ENCODE measurements around the gene NEK7. TPM values are rescaled to one million over a fixed set of nuclear protein-coding genes. Genes with fewer than 3 reads are reported as not detected.
A peak's percentile ranks its signal among the peaks of the same experiment; 100 is the strongest.

The NEK7 gene
- total and polyA plus RNA-seq, 4 experiments from 2014 or later: 53.5 to 63.8 (median 57.2) TPM

DNA sequence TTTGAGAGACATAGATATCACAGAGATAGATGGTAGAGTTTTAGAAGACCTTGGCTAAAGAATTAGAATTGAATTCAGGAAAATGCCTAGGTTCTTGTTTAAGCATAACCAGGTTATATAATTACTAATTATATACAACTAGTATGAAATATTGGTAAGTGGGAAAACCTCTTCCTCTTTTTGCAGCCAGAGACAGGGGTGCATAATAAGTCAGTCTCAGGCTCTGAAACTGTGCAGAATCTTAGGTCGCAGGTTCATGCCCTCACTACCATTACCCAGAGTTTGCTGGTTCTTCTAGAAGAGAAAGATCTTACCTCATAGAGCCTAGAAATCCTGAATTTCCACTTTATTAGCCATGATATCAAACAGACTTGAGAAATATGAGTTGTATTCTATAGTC is 183.3 kb downstream of the NEK7 start:
- H3K4me3 ChIP-seq (ENCODE audit: low read length in 2 of 2): no peak overlapping the region
- H3K4me1 Mint-ChIP-seq: no peaks in the 10 kb centered on the region
- ChIA-PET POLR2A (ENCODE audit: partially characterized antibody) (no interaction called here), CTCF (ENCODE audit: partially characterized antibody) (no interaction called here)
- H3K4me3 Mint-ChIP-seq: no peak overlapping the region
- H3K36me3 Mint-ChIP-seq: no peaks in the 10 kb centered on the region
- DNase-seq: no peak
- no peaks in the 10 kb centered on the region for H3K36me3 ChIP-seq (ENCODE audit: insufficient read depth, low read length)
- peaks cover 0 to 4% (median under 1%) of the 10 kb centered on the region in 8 donors for H3K9me3 Mint-ChIP-seq
- no peak overlapping the region for H3K27ac ChIP-seq (ENCODE audit: low read depth, low read length)
- intact Hi-C loops (cut with micrococcal nuclease): no loop called here
- H3K9me3 ChIP-seq (ENCODE audit: control insufficient read depth in 1 of 2, low read length in 2 of 2): no peaks in the 10 kb centered on the region
- H3K4me1 ChIP-seq (ENCODE audit: insufficient read depth, low read length): no peaks in the 10 kb centered on the region
- H3K27ac Mint-ChIP-seq: no peak overlapping the region
- no peaks in the 10 kb centered on the region for H3K27me3 ChIP-seq (ENCODE audit: insufficient read depth, low read length)
- H3K27me3 Mint-ChIP-seq: peaks cover 4% of the 10 kb centered on the region in 2 donors

DNA sequence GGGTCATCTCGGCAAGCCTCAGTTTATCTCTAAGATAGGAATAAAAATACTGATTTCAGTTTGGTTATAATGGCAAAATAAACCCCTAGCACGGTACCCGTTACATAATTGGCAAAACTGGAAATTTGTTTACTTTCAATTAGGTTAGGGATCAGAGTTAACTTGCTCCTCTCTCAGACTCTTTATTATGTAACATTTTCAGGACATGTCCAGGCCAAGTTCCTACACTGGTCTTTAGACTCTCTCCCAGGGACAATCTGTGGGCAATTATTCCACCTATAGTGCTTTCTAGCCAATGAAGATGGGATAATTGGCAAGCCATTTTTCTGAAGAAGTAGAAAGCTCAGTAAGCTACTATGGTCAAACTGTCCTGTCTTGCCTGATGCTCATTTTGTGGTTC is 189.4 kb downstream of the NEK7 start:
- Mint-ChIP-seq H3K27ac (no peak overlapping the region), H3K4me1 (no peaks in the 10 kb centered on the region), H3K9me3 (peaks cover 0 to 2% (median 0%) of the 10 kb centered on the region in 8 donors), H3K27me3 (peaks cover 2 to 3% of the 10 kb centered on the region in 2 donors), H3K36me3 (no peaks in the 10 kb centered on the region), H3K4me3 (no peak overlapping the region)
- ChIA-PET POLR2A (ENCODE audit: partially characterized antibody) (no interaction called here), CTCF (ENCODE audit: partially characterized antibody) (interaction anchor here (1.6 to 2.4 kb wide), 2 partner anchors 12 to 19 kb away, joined by 6 read pairs; no protein-coding TSS in a partner anchor)
- Histone ChIP-seq H3K36me3 (ENCODE audit: insufficient read depth, low read length) (no peaks in the 10 kb centered on the region), H3K9me3 (ENCODE audit: control insufficient read depth in 1 of 2, low read length in 2 of 2) (no peaks in the 10 kb centered on the region), H3K4me1 (ENCODE audit: insufficient read depth, low read length) (no peaks in the 10 kb centered on the region), H3K27ac (ENCODE audit: low read depth, low read length) (no peak overlapping the region), H3K4me3 (ENCODE audit: low read length in 2 of 2) (no peak overlapping the region), H3K27me3 (ENCODE audit: insufficient read depth, low read length) (no peaks in the 10 kb centered on the region)
- intact Hi-C loops (cut with micrococcal nuclease): no loop called here
- no peak for DNase-seq

DNA sequence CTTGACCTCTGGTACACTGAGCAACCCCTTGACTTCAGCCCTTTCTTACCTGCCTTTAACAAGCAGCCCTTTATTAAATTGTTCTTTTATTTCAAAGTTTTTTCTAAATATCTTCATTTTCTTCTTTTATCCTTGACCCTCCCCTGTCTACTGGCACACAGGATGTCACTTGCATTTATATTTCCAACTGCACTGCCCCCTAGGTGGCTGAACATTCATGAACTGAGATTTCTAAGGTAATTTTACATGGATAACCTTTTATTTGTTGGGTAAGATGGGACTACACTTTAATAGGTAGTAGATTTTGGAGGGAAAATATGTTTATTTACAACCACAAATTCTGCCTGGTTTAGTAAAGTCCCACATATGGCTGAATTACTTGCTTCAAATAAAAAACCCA is 193.7 kb downstream of the NEK7 start:
- no peak overlapping the region for H3K4me3 ChIP-seq (ENCODE audit: low read length in 2 of 2)
- no peak overlapping the region for H3K27ac ChIP-seq (ENCODE audit: low read depth, low read length)
- no peaks in the 10 kb centered on the region for H3K9me3 ChIP-seq (ENCODE audit: control insufficient read depth in 1 of 2, low read length in 2 of 2)
- ChIA-PET CTCF (ENCODE audit: partially characterized antibody) (no interaction called here), POLR2A (ENCODE audit: partially characterized antibody) (no interaction called here)
- no peaks in the 10 kb centered on the region for H3K4me1 ChIP-seq (ENCODE audit: insufficient read depth, low read length)
- Mint-ChIP-seq H3K36me3 (no peaks in the 10 kb centered on the region), H3K27me3 (peaks cover 0 to 4% of the 10 kb centered on the region in 2 donors), H3K9me3 (peaks cover 0 to 2% (median 0%) of the 10 kb centered on the region in 8 donors), H3K27ac (no peak overlapping the region), H3K4me1 (no peaks in the 10 kb centered on the region), H3K4me3 (no peak overlapping the region)
- intact Hi-C loops (cut with micrococcal nuclease): no loop called here
- no peaks in the 10 kb centered on the region for H3K36me3 ChIP-seq (ENCODE audit: insufficient read depth, low read length)
- DNase-seq: no peak
- H3K27me3 ChIP-seq (ENCODE audit: insufficient read depth, low read length): no peaks in the 10 kb centered on the region

DNA sequence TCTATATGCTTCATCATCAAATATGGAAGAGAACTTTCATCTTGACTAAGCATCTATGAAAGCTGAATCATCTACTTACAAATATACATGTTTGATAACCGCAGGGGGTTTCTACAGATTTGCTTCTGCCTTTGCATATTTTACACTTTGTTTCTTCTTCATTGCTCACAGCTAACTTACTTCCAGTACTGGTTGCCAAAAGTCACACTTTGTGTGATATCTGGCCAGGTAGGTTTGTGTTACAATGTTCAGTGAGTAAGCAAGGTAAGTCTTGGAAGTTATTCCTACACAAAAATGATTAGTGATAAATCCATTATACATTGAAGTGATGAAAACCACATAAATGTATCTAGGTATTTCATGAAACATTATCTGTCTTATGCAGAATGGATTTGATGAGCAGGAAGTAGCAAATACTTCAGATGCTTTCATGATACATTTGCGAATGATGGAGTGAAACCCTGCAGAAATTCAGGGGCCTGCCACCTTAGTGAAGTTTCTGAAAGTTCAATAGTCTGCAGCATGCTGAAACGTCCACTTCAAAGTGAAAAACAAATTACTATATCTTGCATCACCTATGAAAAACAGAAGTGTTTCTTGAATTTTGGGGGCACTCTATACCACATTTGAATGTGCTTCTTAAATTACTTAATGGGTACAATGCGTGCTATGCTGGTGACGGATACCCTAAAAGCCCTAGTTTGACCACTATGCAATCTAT is 196.3 kb downstream of the NEK7 start:
- Mint-ChIP-seq H3K9me3 (peaks cover 0 to 2% (median 0%) of the 10 kb centered on the region in 8 donors), H3K4me1 (no peaks in the 10 kb centered on the region), H3K27me3 (peaks cover 0 to 4% of the 10 kb centered on the region in 2 donors), H3K4me3 (no peak overlapping the region), H3K27ac (no peak overlapping the region), H3K36me3 (no peaks in the 10 kb centered on the region)
- DNase-seq: no peak
- no peaks in the 10 kb centered on the region for H3K27me3 ChIP-seq (ENCODE audit: insufficient read depth, low read length)
- H3K4me3 ChIP-seq (ENCODE audit: low read length in 2 of 2): no peak overlapping the region
- no peaks in the 10 kb centered on the region for H3K36me3 ChIP-seq (ENCODE audit: insufficient read depth, low read length)
- H3K4me1 ChIP-seq (ENCODE audit: insufficient read depth, low read length): no peaks in the 10 kb centered on the region
- intact Hi-C loops (cut with micrococcal nuclease): no loop called here
- ChIA-PET POLR2A (ENCODE audit: partially characterized antibody) (no interaction called here), CTCF (ENCODE audit: partially characterized antibody) (no interaction called here)
- no peak overlapping the region for H3K27ac ChIP-seq (ENCODE audit: low read depth, low read length)
- H3K9me3 ChIP-seq (ENCODE audit: control insufficient read depth in 1 of 2, low read length in 2 of 2): no peaks in the 10 kb centered on the region

DNA sequence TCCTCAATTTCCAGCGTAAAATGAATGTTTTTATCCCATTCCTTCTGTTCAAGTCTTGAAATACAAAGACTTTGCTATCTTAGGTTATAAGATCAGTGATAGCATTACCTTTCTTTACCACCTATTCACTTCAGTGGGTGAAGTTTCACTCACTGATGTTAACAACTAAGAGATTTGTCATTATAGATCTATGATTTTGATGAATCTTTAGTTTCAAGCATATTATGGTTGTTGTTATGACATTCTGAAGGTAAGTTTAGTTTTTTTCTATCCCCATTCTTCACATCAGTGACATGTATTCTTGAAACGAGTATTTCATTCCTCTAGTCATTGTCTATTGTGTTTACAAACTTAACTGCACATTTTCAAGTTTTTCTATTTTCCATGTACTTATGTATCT is 201.1 kb downstream of the NEK7 start:
- no peaks in the 10 kb centered on the region for H3K4me1 ChIP-seq (ENCODE audit: insufficient read depth, low read length)
- POLR2A ChIA-PET (ENCODE audit: partially characterized antibody): no interaction called here
- intact Hi-C loops (cut with micrococcal nuclease): loop anchor here (5.0 kb wide), 2 partner anchors 436 to 831 kb away; no protein-coding TSS in a partner anchor
- CTCF ChIA-PET (ENCODE audit: partially characterized antibody): interaction anchor here (1.0 to 2.3 kb wide), 5 partner anchors 9 to 488 kb away, joined by 3 to 8 read pairs (median 6); no protein-coding TSS in a partner anchor
- H3K9me3 ChIP-seq (ENCODE audit: control insufficient read depth in 1 of 2, low read length in 2 of 2): no peaks in the 10 kb centered on the region
- Mint-ChIP-seq H3K4me3 (no peak overlapping the region), H3K9me3 (no peaks in the 10 kb centered on the region), H3K4me1 (no peaks in the 10 kb centered on the region), H3K27ac (no peak overlapping the region), H3K36me3 (no peaks in the 10 kb centered on the region), H3K27me3 (peaks cover 0 to 4% of the 10 kb centered on the region in 2 donors)
- no peaks in the 10 kb centered on the region for H3K36me3 ChIP-seq (ENCODE audit: insufficient read depth, low read length)
- no peak overlapping the region for H3K4me3 ChIP-seq (ENCODE audit: low read length in 2 of 2)
- H3K27ac ChIP-seq (ENCODE audit: low read depth, low read length): no peak overlapping the region
- no peak for DNase-seq
- no peaks in the 10 kb centered on the region for H3K27me3 ChIP-seq (ENCODE audit: insufficient read depth, low read length)

DNA sequence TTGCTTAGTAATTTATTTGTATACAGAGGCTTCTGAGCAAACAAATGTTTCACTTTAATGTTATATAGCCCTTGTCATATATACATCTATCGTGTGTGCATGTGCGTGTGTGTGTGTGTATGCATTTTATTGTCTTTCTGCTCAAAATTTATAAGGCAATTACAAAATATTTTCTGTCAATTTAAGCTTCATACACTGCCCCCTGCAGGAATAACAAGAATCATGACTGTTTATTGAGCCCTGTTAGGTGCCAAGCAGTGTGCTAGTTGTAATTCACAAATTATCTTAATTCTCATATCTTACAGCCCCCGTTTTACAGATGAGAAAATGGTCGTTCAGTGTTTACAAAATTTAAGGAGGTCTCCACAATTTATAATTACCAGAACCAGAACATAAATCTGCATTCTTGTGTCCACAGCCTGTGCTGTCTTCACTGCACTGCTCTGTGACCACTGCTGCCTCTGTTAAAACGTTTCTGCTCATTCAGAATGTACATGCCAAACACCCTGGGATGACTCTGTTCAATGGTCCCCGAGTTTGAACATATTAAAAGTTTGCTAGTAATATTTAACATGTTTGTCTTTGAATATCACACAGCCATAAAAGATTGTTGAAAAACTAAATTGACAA is 202.3 kb downstream of the NEK7 start:
- Histone ChIP-seq H3K4me1 (ENCODE audit: insufficient read depth, low read length) (no peaks in the 10 kb centered on the region), H3K36me3 (ENCODE audit: insufficient read depth, low read length) (no peaks in the 10 kb centered on the region), H3K9me3 (ENCODE audit: control insufficient read depth in 1 of 2, low read length in 2 of 2) (no peaks in the 10 kb centered on the region), H3K4me3 (ENCODE audit: low read length in 2 of 2) (no peak overlapping the region), H3K27ac (ENCODE audit: low read depth, low read length) (no peak overlapping the region), H3K27me3 (ENCODE audit: insufficient read depth, low read length) (no peaks in the 10 kb centered on the region)
- intact Hi-C loops (cut with micrococcal nuclease): loop anchor here (5.0 kb wide), 2 partner anchors 437 to 832 kb away; no protein-coding TSS in a partner anchor
- H3K9me3 Mint-ChIP-seq: no peaks in the 10 kb centered on the region
- ChIA-PET POLR2A (ENCODE audit: partially characterized antibody) (no interaction called here), CTCF (ENCODE audit: partially characterized antibody) (interaction anchor here (1.0 to 2.3 kb wide), 7 partner anchors 8 to 291 kb away, joined by 3 to 8 read pairs (median 4); no protein-coding TSS in a partner anchor)
- peak in 4 of 5 donors; percentile 8 to 28 (median 10) for DNase-seq
- no peaks in the 10 kb centered on the region for H3K36me3 Mint-ChIP-seq
- H3K4me3 Mint-ChIP-seq: no peak overlapping the region
- H3K4me1 Mint-ChIP-seq: no peaks in the 10 kb centered on the region
- no peak overlapping the region for H3K27ac Mint-ChIP-seq
- H3K27me3 Mint-ChIP-seq: peaks cover 2 to 3% of the 10 kb centered on the region in 2 donors

DNA sequence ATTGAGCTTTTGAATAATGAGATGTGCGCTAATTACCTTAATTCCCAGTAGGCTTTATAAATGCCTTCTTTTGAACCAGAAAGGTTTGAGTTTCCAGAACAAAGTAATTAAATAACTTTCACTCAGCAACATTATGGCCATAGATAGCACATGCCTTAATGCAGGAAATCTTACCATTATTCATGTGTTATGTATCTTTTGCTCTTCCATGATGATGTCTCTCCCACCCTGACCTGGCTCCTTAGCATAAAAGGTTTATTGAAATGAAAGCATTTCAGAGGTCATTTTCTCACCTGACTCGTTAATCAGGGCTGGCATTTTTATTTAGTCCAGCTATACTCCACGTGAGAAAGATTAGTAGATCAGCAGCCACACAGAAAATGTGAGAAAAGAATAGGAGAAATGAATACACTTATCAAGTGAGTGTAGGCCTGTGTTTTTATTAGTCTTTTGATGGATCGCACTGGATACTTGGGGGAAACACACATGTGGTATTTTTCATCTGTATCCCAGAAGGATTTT is 203.5 kb downstream of the NEK7 start:
- no peak overlapping the region for H3K4me3 ChIP-seq (ENCODE audit: low read length in 2 of 2)
- H3K9me3 ChIP-seq (ENCODE audit: control insufficient read depth in 1 of 2, low read length in 2 of 2): no peaks in the 10 kb centered on the region
- H3K4me1 Mint-ChIP-seq: no peaks in the 10 kb centered on the region
- no peak for DNase-seq
- no peaks in the 10 kb centered on the region for H3K27me3 ChIP-seq (ENCODE audit: insufficient read depth, low read length)
- H3K36me3 ChIP-seq (ENCODE audit: insufficient read depth, low read length): no peaks in the 10 kb centered on the region
- no peaks in the 10 kb centered on the region for H3K4me1 ChIP-seq (ENCODE audit: insufficient read depth, low read length)
- no peak overlapping the region for H3K27ac Mint-ChIP-seq
- H3K4me3 Mint-ChIP-seq: no peak overlapping the region
- POLR2A ChIA-PET (ENCODE audit: partially characterized antibody): no interaction called here
- H3K9me3 Mint-ChIP-seq: peaks cover 0 to under 1% (median 0%) of the 10 kb centered on the region in 8 donors
- intact Hi-C loops (cut with micrococcal nuclease): no loop called here
- CTCF ChIA-PET (ENCODE audit: partially characterized antibody): no interaction called here
- no peak overlapping the region for H3K27ac ChIP-seq (ENCODE audit: low read depth, low read length)
- no peaks in the 10 kb centered on the region for H3K36me3 Mint-ChIP-seq
- peaks cover under 1 to 3% of the 10 kb centered on the region in 2 donors for H3K27me3 Mint-ChIP-seq
